GM12801 (cell line): ENCODE data around the gene PIEZO2.

Experiments
- CTCF ChIP-seq: IDR thresholded peaks from one replicate; pipeline ENCODE4 v1.5.1; 2011; ENCODE audit warnings: control low read depth; ENCODE audit not compliant: insufficient read length; ENCODE audit errors: extremely low read depth

Gene PIEZO2

DNA sequence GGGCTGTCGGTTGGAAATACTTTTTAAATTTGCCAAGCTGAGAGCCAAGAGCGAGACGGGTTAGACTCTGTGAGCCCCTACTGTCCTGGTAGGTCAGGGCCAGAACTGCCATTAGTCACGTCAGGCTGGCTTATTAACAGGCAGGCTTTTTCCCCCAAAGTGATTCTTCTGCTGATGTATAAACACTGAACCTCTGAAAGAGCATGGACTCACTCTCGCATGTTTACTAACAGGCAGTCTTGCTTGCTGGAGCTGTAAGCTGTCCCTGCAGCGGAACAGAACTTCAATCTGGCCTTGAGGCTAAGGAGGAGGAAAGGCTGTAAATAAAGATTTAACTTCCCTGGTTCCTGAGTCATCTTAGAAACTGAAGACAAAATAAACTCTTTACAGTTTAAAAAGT lies 288.4 kb downstream of the PIEZO2 start:
- no peak for TF ChIP-seq CTCF

- no peak for TF ChIP-seq CTCF
These were observed 289.0 kb downstream of the PIEZO2 start for GRCh38 chr18:10860382-10860781.

- TF ChIP-seq CTCF, result no peak
These were observed 290.9 kb downstream of the PIEZO2 start for GRCh38 chr18:10858477-10858876.

- no peak for TF ChIP-seq CTCF
These were observed 293.2 kb downstream of the PIEZO2 start for GRCh38 chr18:10856132-10856531.

- no peak for TF ChIP-seq CTCF
These were observed 296.7 kb downstream of the PIEZO2 start for GRCh38 chr18:10852385-10853303.

GRCh38 chr18:10851824-10852319 lies 297.5 kb downstream of the PIEZO2 start:
- no peak for TF ChIP-seq CTCF

- TF ChIP-seq CTCF, result no peak
These were observed 298.5 kb downstream of the PIEZO2 start for GRCh38 chr18:10850840-10851239.
